H1 (cell line): ENCODE measurements around the gene TPP2.

Source experiments
- BRCA1 ChIP-seq: IDR thresholded peaks from 2 replicates; pipeline ENCODE4 v1.6.1; 2012; ENCODE audit warnings: low read depth, low read length, improper control_type of control experiment
- CHD2 ChIP-seq: IDR thresholded peaks from 2 replicates; pipeline ENCODE4 v1.6.1; 2012; ENCODE audit warnings: low read length, improper control_type of control experiment
- CTCF ChIP-seq, 3 experiments: IDR thresholded peaks; 1 replicate in 2 of 3; 2 replicates in 1 of 3; pipeline versions ENCODE4 v1.5.1 to v1.6.1; 2011; ENCODE audit warnings: low read length in 3 of 3, mild to moderate bottlenecking in 3 of 3, inconsistent platforms in 2 of 3, low read depth in 1 of 3, moderate library complexity in 1 of 3; ENCODE audit not compliant: insufficient read depth in 1 of 3; ENCODE audit errors: control extremely low read depth in 1 of 3
- EP300 ChIP-seq, 2 experiments: IDR thresholded peaks; 1 replicate in 1 of 2; 2 replicates in 1 of 2; pipeline ENCODE4 v1.6.1; 2011 to 2012; ENCODE audit warnings: low read depth in 2 of 2, low read length in 2 of 2, mild to moderate bottlenecking in 2 of 2, borderline replicate concordance in 1 of 2, inconsistent platforms in 1 of 2, moderate library complexity in 1 of 2
- EZH2 ChIP-seq: fragments of 200-600 bp; sonication (generic); IDR thresholded peaks from 2 replicates; pipeline ENCODE4 v1.7.1; 2012; ENCODE audit warnings: low read depth, mild to moderate bottlenecking, moderate library complexity, low read length, inconsistent platforms; ENCODE audit not compliant: severe bottlenecking
- KDM1A ChIP-seq: fragments of 200-600, 300-600 bp; sonication (generic); IDR thresholded peaks from 2 replicates; pipeline ENCODE4 v1.7.1; 2016; ENCODE audit warnings: mild to moderate bottlenecking, low read length, borderline replicate concordance
- MAX ChIP-seq: IDR thresholded peaks from 2 replicates; pipeline ENCODE4 v1.6.1; 2012; ENCODE audit warnings: inconsistent platforms
- POLR2A ChIP-seq, 2 experiments: IDR thresholded peaks; 1 replicate in 1 of 2; 2 replicates in 1 of 2; pipeline ENCODE4 v1.6.1; 2011; ENCODE audit warnings: low read depth in 2 of 2, low read length in 2 of 2, mild to moderate bottlenecking in 2 of 2; ENCODE audit errors: control extremely low read depth in 1 of 2
- RAD21 ChIP-seq, 2 experiments: IDR thresholded peaks in 1 of 2; conservative IDR thresholded peaks in 1 of 2; 2 replicates each; pipeline ENCODE4 v1.6.1; 2011; ENCODE audit warnings: low read depth in 2 of 2, low read length in 2 of 2, improper control_type of control experiment in 1 of 2, inconsistent platforms in 1 of 2, mild to moderate bottlenecking in 1 of 2, moderate library complexity in 1 of 2
- SIN3A ChIP-seq, 2 experiments: IDR thresholded peaks in 1 of 2; conservative IDR thresholded peaks in 1 of 2; 2 replicates each; pipeline ENCODE4 v1.6.1; 2011 to 2012; ENCODE audit warnings: low read length in 2 of 2, improper control_type of control experiment in 1 of 2, low read depth in 1 of 2, mild to moderate bottlenecking in 1 of 2
- SRF ChIP-seq: IDR thresholded peaks from 2 replicates; pipeline ENCODE4 v1.6.1; 2011; ENCODE audit warnings: mild to moderate bottlenecking, low read depth, low read length, moderate library complexity
- TAF1 ChIP-seq: IDR thresholded peaks from 2 replicates; pipeline ENCODE4 v1.6.1; 2011; ENCODE audit warnings: mild to moderate bottlenecking, low read depth, low read length
- TF ChIP-seq, protein P1 (sequence below): IDR thresholded peaks from 2 replicates; pipeline ENCODE4 v1.6.1; 2011; ENCODE audit warnings: low read depth, mild to moderate bottlenecking, low read length; ENCODE audit not compliant: insufficient read depth

GRCh38 chr13:102687520-102687919 lies 90.7 kb downstream of the TPP2 start:
- TF ChIP-seq BRCA1 (no peak), CTCF (IDR thresholded peaks at IDR 0.05; ENCODE audit: control extremely low read depth in 1 of 3, insufficient read depth in 1 of 3, low read depth in 1 of 3, low read length in 3 of 3) (no peak), POLR2A (IDR thresholded peaks at IDR 0.05; ENCODE audit: control extremely low read depth in 1 of 2, low read depth in 2 of 2, low read length in 2 of 2) (no peak), SIN3A (conservative IDR thresholded peaks at IDR 0.05 in 1 of 2, IDR thresholded peaks at IDR 0.05 in 1 of 2; ENCODE audit: low read depth in 1 of 2, low read length in 2 of 2) (no peak), KDM1A (no peak), RAD21 (IDR thresholded peaks at IDR 0.05 in 1 of 2, conservative IDR thresholded peaks at IDR 0.05 in 1 of 2; ENCODE audit: low read depth in 2 of 2, low read length in 2 of 2) (no peak), EP300 (IDR thresholded peaks at IDR 0.05; ENCODE audit: borderline replicate concordance in 1 of 2, low read depth in 2 of 2, low read length in 2 of 2) (no peak), CHD2 (no peak), MAX (no peak), EZH2 (no peak), TAF1 (no peak), SRF (no peak)
- TF ChIP-seq, protein P1, sequence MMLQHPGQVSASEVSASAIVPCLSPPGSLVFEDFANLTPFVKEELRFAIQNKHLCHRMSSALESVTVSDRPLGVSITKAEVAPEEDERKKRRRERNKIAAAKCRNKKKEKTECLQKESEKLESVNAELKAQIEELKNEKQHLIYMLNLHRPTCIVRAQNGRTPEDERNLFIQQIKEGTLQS, result no peak
